HG02970 (cell line): ENCODE measurements around the gene TMEM190.
"Not testable (repeated sequence)": the region's sequence is repeated elsewhere in the genome, so short reads cannot be mapped to it uniquely, and the experiment has no call there.

ENCODE experiments used
- ATAC-seq: cut with Tn5 transposase; IDR thresholded peaks from one replicate; pipeline ENCODE4 v1.9.1; 2021; ENCODE audit warnings: mild to moderate bottlenecking, moderate library complexity, moderate number of reproducible peaks; ENCODE audit not compliant: unreplicated experiment, low FRiP score

The TMEM190 gene

DNA sequence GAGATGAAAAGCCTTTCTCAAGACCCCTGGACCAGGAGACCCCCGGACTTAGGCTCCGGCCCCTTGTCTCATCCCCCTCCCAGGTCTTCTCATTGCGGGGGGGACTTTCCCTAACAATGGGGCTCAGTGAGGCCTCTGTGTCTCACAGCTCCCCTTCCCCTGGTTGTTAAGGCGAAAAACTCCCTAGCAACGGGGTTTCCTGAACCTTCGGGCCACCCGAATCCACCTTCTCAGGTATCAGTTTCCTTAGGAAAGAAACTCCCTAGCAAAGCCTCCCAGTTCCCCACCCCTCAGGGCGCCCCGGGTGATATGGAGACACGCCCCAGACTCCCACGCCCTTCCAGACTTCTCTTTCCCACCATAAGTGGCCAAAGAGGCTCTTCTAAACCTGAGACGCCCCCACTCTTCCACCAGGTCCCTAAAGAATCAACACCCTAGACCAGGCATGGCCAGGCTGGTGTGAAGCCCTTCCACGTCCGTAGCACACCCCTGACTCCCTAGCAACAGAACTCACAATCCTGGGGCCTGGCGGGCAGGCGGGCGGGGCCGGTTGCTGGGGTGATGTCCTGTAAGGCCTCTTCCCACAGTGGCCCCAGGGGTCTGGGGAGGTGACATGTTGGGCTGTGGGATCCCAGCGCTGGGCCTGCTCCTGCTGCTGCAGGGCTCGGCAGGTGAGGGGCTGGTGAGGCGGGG is at the start of gene TMEM190:
TSS of gene TMEM190 (plus strand) at position 586 of the 693 bp plus-strand sequence. CDS start at position 614, 28 bp downstream.
- no peak for ATAC-seq

DNA sequence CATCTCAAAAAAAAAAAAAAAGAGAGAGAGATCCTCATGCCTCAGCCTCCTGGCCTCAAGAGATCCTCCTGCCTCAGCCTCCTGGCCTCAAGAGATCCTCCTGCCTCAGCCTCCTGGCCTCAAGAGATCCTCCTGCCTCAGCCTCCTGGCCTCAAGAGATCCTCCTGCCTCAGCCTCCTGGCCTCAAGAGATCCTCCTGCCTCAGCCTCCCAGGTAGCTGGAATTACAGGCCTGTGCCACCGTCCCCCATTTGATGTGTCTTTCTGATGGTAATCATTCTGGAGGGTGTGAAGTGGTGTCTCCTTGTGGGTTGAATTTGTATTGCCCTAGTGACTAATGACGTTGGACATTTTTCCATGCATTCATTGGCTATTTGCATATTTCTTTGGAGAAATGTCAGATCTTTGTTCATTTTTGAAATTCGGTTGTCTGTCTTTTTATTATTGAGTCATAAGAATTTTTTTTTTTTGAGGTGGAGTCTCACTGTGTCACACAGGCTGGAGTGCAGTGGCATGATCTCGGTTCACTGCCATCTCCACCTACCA is 47.8 kb upstream of the TMEM190 start:
- not testable (repeated sequence) for ATAC-seq

DNA sequence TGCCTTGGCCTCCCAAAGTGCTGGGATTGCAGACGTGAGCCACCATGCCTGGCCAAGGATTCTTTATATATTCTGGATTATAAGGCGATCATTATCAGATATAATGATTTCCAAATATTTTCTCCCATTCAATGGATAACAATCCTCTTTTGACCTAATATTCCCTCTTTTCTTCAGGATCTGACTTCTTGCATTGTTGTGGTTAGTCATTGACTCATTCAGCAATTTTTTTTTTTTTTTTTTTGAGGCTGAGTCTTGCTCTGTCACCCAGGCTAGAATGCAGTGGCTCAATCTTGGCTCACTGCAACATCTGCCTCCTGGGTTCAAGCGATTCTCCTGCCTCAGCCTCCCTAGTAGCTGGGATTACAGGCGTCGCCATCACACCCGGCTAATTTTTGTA is 46.8 kb upstream of the TMEM190 start:
- ATAC-seq = not testable (repeated sequence)

DNA sequence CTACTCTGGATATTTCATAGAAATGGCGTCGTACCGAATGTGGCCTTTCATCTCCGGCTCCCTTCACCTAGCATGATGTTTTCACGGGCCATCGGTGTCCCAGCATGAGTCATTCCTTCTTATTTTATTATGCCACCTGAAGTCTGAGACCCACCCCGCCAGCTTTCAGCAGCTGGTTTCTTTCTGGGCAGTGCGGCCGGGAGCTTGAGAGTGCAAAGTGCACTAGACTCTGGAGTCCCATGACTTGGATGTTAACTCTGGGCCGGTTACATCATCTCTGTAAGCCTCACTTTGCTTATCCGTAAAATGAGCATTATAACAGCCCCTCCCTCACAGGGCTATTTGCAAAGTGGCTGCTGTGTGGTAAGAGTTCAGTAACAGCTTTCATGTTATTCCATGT is 42.8 kb upstream of the TMEM190 start:
- no peak for ATAC-seq

DNA sequence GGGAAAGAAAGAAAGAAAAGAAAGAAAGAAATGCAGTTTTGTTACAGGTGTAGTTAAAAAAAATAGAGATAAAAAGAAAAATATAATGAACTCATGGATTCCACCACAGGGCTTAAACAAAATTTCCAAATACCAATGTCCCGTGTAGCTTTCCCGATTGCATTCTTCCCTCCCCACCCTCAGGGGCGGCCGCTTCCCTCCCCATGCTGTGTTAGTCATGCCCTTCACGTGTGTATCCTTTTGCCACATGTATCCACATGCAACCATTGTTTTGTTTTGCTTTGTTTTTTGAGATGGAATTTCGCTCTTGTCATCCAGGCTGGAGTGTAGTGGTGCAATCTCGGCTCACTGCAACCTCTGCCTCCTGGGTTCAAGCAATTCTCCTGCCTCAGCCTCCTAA is 40.5 kb upstream of the TMEM190 start:
- no peak for ATAC-seq

DNA sequence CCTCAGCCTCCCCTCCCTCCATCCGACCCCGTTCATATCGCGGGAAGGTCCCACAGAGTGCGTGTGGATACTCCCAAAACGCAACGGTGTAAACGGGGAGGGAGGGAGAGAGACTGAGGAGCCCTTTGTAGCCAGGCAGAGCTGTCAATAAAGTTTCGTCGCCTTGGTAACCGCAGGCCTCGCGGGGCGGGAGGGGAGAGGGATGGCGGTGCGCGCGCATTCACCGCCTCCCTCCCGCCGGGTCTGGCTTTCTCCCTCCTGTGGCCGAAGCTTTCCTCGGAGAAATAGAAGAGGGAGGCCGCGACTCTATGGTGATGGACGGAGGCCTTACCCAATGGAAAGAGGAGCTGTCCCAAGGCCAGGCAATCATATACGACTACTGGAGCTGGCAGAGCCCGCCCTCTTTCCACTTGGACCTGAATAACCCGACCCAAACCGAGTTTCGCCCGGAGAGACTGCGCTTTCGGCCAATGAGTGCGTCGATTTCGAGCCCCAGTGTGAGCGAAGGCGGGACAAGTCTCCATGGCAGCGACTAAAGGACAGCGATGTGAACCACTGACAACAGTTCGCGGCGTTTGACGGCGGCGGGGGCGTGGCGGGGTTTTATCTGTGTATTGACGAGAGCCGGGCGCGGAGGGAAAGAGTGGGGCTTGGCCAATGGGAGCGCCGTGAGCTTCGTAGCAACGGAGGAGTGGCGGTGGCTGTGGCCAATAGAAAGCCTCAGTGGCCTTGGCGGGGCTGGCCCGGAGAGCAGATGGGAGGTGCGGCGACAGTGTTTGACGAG is 37.3 kb upstream of the TMEM190 start, which contains the start of gene KMT5C:
TSS of gene KMT5C (plus strand) at position 772 of the 784 bp plus-strand sequence. CDS start 2,061 bp downstream, outside the sequence.
- peak; percentile 88 for ATAC-seq

DNA sequence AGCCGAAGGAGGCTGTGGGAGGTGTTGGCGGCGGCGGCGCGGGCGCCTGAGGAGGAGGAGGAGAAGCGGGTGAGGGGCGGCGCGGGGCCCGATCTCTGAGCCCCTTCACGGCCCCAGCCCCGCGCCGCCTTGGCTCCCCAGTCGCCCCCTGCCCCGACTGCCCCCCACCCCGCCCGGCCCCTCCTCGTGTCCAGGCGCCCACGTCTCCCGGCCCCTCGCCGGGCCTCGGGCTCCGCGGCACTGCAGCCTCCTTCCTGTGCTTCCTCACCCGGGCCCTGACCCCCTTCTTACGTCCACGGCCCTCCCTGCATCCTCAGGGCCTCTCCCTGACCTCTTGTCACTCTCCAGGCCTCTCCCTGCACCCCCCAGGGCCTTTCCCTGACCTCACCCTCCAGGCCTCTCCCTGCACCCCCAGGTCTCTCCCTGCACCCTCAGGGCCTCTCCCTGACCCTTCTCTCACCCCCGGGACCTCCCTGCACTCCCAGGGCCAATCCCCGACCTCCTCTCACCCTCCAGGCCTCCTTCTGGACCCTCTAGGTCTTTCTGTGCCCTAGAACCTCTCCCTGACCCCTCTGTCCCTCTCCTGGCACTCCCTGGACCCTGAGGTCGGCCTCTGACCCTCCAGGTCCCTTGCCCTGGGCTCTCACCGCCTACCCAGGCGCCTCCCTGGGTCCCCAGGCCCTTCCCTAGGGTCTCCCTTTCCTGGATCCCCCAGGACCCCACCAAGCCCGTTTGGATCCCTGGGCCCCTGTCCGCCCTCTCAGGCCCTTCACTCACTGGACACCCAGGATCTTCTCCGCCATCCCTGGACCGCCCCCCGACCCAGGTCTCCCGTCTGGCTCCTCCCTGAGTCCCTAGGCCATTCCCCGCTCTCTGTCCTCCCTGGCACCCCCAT is 36.5 kb upstream of the TMEM190 start:
- no peak for ATAC-seq

DNA sequence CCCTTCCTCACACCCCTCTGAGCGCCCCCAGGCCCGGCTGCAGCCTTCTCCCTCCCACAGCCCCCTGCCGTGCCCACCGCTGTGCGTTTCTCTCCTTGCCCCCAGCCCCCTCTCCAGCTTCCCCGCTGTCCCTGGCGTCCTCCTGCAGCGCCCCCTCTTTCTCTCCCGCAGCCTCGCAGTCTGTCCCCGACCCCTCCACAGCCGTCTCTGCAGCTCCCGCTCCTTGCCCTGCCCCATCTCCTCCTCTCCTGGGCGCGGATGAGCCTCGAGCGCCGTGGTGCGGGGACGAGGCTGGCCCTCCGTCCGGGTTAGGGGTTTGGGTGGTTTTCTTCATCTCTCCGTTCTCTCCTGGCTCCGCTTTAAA is 35.9 kb upstream of the TMEM190 start:
- ATAC-seq = no peak

DNA sequence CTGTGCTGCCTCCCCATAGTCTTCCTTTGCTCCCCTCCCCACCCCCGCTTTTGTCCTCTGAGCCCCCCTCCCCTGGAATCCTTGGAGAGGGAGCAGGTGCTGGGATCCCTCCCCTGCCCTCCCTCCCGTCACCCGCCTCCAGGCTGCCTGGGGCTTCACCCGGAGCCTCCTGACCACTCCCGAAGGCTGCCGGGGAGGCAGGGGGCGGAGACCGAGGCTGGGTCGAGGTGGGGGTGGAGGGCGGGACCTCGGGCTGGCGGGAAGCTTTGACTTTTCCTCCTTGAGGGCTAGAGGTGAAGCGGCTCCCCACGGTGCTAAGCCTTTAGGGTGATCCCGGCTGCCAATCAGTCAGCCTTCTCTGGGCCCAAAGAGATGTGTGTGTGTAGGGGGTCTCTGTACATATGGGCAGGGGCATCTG is 35.4 kb upstream of the TMEM190 start:
- ATAC-seq = no peak

DNA sequence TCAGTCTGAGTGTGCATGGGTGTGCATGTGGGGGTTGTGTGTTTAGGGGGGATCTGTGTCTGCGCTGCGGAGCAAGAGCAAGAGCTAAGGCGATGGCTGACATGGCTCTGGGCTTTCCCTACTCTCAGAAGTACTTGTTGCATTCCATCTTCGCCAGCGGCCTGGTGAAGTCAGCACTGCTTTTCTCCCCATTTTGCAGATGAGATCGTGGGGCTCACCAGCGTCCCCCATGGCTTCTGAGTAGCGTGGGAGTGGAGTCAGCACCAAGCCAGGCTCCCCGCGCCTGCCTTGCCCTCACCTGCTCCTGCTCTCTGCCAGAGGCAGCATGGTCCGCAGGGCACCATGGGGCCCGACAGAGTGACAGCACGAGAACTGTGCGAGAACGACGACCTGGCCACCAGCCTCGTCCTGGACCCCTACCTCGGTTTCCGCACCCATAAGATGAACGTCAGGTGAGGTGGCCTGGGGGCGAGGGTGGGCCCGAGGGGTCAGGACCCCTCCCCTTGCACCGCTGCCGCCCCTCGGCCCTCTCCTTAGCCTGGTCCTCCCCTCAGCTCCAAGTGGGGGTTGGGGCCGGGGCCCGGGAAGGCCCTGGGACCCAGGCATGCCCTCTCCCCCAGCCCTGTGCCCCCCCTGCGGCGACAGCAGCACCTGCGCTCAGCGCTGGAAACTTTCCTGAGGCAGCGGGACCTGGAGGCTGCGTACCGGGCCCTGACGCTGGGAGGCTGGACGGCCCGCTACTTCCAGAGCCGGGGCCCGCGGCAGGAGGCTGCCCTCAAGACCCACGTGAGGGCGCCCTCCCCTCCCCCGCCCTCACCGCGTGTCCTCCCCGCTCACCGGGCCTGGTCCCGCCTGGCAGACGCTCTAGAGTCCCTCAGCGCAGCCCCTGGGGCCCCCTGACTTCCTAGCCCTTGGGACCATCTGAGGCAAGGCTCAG is 34.8 kb upstream of the TMEM190 start:
- ATAC-seq = no peak

DNA sequence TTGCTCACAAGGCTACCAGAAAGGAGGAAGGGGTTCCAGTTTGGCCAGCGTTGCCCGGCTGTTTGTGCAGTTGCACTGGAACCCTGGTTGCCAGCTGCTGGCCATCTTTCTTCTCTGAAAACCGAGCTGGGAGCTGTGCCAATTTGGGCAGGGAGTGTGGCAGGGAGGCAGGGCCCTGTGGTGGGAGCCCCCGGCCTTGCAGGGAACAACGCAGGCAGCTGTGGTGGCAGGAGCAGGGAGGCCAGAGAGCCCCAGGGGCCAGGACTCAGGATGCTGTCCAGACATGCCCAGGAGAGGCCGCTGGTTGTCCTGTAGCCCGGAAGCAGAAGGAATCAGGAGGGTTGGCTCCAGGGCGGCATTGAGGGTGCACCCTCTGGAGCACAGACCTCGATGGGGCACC is 32.2 kb upstream of the TMEM190 start:
- ATAC-seq = no peak

DNA sequence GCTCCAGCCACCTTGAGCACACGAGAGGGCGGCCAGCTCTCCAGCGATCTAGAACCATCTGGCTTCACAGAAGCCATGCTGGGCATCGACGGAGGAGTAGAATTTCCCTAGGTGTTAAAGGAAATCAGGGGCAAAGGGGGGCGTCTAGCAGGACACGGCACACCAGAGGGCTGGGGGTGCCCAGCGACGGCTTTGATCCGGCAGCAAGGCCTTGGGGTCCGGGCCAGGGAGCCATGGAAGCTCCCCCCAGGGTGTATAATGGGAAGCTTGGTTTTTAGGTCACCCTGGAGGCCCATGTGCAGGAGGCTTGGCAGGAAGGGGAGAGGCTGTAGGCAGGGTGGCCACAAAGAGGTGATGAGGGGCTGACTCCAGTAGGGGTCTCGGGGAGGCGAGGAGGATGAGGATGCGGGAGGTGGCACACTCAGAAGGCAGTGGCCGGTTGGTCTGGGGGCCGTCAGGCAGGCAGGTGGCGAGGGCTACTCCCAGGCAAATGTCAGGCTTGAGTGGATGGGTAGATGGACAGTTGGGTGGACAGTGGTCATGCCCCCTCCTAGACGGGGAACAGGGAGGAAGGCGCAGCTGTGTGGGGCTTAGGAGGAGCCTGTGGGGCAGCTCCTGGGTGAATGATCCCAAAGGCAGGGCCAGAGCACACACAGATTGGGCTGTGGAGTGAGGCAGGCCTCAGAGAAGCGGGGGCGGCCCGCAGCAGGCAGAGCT is 31.4 kb upstream of the TMEM190 start:
- no peak for ATAC-seq

DNA sequence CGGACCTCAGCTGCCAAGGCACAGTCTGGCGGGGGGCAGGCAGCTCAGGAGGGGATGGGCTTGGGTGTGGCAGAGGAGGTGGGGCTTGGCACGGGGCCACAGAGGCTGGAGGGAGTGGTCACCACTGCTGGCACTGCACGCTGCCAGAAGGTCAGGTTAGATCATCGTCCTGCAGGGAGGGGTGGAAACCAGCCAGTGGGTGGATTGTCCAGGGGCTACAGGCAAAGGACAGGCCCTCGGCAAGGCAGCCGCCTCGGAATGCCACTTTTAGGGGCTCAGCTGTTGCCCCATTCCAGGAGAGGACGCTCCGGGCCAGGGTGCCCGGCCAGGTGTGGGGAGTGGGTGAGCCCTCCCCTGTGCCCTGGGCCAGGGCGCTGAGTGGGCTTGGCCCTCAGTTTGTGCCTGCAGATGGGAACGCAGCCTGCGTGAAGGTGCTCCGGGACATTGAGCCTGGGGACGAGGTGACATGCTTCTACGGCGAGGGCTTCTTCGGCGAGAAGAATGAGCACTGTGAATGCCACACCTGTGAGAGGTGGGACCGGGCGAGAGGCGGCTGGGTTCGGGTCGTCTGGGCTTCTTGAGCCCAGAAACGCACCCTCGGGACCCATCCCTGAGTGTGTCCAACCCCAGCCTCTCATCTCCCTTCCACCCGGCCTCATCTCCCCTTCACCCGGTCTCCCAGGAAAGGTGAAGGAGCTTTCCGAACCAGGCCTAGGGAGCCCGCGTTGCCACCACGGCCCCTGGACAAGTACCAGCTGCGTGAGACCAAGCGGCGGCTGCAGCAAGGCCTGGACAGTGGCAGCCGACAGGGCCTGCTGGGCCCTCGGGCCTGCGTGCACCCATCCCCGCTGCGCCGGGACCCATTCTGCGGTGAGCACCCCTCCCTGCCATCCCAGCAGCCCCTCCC is 30.6 kb upstream of the TMEM190 start:
- no peak for ATAC-seq

DNA sequence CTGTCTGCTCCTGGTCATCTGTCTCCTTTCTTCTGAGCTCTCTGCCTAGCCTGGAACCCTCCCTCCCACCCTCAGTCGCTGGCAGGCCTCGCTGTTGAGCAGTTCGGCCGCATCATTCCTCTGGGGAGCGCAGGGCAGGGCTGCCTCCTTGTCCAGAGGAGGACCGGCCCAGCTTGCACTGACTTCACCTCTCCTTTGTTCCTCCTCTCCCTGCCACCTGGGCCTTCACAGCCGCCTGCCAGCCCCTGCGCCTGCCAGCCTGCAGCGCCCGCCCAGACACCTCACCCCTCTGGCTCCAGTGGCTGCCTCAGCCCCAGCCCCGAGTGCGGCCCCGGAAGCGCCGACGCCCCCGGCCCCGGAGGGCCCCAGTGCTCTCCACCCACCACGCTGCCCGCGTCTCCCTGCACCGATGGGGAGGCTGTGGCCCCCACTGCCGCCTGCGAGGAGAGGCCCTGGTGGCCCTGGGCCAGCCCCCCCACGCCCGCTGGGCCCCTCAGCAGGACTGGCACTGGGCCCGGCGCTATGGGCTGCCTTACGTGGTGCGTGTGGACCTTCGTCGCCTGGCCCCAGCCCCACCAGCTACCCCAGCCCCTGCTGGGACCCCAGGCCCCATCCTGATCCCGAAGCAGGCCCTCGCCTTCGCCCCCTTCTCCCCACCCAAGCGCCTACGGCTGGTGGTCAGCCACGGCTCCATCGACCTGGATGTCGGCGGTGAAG is 29.7 kb upstream of the TMEM190 start:
- ATAC-seq = no peak

DNA sequence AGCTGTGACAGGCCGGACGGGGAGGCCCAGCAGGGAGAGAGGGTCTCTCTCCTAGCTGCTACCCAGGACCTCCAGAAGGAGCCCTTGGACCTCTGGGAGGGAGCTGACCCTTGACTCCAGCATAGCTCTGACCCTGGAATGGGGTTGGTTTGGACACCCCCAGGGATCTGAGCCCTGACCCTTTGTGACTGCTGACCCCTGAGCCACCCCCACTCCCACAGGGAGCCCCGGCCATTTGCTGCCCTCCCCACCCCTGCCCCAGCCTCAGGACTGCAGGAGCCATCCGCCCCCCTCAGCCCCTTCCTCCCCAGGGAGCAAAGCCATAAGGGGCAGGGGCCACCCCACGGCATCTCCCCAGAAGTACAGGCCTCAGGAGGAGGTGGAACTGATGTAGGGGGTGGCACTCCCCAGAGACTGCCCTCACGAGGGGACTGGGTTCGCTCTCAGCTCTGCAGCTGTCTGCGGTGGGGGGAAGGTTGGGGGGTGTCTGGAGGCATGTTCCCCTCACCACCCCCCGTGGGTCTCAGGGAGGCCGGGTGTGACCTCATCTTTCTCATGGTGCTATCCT is 29.1 kb upstream of the TMEM190 start:
- ATAC-seq = no peak

DNA sequence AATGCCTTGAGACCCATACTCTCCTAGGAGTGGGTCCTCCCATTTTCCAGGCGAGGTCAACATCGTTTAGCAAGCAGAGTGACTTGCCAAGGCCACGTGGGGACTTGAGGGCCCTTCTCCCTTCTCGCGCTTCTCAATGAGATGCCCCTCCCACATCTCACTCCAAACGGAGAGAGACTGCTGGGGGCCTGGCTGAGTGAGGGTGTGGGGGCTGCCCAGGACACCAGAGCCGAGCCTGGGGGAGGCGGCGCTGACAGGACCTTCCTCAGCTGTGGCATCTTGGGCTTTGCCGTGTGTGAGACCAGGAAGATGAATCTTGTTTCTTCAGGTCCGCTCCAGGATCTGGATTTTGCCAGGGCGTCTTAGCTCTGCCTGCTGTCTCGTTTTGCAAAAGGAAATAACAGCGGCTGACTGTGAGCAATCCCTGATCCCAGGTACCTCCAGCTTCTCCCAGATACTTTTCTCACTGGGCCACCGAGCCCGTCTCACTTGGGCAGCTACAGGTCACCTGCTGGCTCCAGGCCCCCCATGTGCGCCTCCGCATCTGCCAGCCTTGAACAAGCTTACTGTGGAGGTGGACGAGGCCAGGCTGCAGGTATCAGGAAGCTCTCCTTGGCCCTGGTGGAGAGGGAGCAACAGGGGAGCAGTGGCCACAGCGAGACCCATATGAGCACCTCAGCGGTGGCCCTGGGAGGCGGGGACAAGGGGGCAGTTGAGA is 28.1 kb upstream of the TMEM190 start:
- ATAC-seq = no peak
